PC-3 (cell line): ENCODE data around the gene CYP4V2.

Experiments used
- EZH2phosphoT487 ChIP-seq: fragments of 300-600 bp; sonication (generic); IDR thresholded peaks from 2 replicates; pipeline ENCODE4 v1.6.1; 2018; ENCODE audit warnings: mild to moderate bottlenecking, antibody characterized with exemption, low read length, borderline replicate concordance
- TF ChIP-seq, protein P1 (sequence below): fragments of 300-600 bp; sonication (generic); conservative IDR thresholded peaks from 2 replicates; pipeline ENCODE4 v1.5.1; 2017; ENCODE audit warnings: antibody characterized with exemption, low read depth, mild to moderate bottlenecking, low read length

- TF ChIP-seq, protein P1, sequence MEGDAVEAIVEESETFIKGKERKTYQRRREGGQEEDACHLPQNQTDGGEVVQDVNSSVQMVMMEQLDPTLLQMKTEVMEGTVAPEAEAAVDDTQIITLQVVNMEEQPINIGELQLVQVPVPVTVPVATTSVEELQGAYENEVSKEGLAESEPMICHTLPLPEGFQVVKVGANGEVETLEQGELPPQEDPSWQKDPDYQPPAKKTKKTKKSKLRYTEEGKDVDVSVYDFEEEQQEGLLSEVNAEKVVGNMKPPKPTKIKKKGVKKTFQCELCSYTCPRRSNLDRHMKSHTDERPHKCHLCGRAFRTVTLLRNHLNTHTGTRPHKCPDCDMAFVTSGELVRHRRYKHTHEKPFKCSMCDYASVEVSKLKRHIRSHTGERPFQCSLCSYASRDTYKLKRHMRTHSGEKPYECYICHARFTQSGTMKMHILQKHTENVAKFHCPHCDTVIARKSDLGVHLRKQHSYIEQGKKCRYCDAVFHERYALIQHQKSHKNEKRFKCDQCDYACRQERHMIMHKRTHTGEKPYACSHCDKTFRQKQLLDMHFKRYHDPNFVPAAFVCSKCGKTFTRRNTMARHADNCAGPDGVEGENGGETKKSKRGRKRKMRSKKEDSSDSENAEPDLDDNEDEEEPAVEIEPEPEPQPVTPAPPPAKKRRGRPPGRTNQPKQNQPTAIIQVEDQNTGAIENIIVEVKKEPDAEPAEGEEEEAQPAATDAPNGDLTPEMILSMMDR, result no peak
- TF ChIP-seq EZH2phosphoT487, result no peak
These were observed 772 bp downstream of the CYP4V2 start for GRCh38 chr4:186192066-186192612.
